Measurements from ENCODE around the gene HOOK2. TPM values are rescaled to one million over a fixed set of nuclear protein-coding genes. Genes with fewer than 3 reads are reported as not detected.

Gene HOOK2
- total RNA-seq, 4 donors from 2014 or later, result 128 to 145 (median 136) TPM

DNA sequence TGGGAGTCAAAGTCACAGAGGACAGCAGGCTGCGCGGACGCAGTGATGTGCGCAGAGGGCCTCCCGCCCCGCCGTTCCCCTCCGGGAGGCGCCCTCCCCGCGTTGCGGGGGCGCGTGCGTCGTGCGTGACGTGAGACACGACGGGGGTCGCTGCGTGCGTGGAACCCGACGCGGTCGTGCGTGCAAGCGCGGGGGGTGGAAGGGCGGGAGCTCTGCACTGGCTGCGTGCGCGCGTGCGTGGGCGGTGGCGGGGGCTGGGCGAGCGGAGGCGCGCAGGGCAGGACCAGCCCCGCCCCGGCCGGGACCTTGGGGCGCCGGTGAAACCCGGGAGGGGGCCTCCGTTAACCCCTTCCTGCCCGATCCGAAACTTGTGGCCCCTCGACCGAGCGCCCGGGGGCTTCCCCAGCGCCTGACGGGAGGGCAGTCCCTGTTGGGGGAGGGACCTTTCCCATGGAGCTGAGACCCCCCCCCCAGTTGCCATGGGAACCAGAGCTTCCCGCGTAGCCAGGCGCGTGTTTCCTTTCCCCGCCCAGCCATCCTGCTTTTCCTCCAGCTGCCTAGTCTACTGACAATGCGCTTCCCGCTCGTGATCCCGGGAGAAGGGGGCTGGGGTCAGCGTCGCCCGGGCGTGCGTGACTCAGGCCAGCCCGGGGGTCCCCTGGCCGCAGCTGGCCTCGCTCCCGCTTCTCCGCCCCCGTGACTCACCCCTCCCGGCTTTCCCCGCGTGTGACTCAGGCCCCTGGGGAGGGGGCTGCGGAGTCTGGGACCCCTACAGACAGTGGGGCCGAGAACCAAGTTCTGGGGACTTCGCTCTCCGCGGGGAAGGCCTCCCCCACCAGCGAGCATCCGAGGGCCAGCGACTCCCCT lies 7.3 kb upstream of the HOOK2 start:
- 0 to 4% methylated on average over 4 to 14 of the region's 88 CpGs for WGBS, 2 donors
- TF ChIP-seq, protein P1, sequence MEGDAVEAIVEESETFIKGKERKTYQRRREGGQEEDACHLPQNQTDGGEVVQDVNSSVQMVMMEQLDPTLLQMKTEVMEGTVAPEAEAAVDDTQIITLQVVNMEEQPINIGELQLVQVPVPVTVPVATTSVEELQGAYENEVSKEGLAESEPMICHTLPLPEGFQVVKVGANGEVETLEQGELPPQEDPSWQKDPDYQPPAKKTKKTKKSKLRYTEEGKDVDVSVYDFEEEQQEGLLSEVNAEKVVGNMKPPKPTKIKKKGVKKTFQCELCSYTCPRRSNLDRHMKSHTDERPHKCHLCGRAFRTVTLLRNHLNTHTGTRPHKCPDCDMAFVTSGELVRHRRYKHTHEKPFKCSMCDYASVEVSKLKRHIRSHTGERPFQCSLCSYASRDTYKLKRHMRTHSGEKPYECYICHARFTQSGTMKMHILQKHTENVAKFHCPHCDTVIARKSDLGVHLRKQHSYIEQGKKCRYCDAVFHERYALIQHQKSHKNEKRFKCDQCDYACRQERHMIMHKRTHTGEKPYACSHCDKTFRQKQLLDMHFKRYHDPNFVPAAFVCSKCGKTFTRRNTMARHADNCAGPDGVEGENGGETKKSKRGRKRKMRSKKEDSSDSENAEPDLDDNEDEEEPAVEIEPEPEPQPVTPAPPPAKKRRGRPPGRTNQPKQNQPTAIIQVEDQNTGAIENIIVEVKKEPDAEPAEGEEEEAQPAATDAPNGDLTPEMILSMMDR (IDR thresholded peaks at IDR 0.05), result peak in 2 of 6 experiments; percentile 0 to 13
- TF ChIP-seq POLR2A (IDR thresholded peaks at IDR 0.05), result peak; percentile 49 to 61
- peak; percentile 84 to 85 for DNase-seq
- H3K4me3 ChIP-seq (replicated peaks in 1 of 3), result peak overlapping the region in 2 of 3 donors; percentile 10 to 46
- peak overlapping the region; percentile 96 to 99 (median 96) for H3K27ac ChIP-seq
- no peaks in the 10 kb centered on the region for H3K36me3 ChIP-seq
- H3K27me3 ChIP-seq, result no peaks in the 10 kb centered on the region
- peaks cover 56 to 73% of the 10 kb centered on the region in 2 donors for H3K4me1 ChIP-seq
- H3K9me3 ChIP-seq, result no peaks in the 10 kb centered on the region
- intact Hi-C loops (cut with DNase I), result no loop called here

DNA sequence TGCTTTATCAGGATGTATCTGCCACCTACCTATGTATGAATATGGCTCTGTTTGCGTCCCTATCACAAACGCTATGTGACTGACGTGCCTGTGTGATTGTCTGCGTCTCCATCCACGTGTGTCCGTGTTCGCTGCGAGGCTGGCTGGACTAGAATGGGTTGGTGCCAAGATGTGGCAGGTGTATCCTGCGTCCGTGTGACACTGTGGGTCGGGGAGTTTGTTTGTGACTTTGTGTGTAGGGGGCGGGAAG lies 6.7 kb upstream of the HOOK2 start:
- TF ChIP-seq, protein P1 (IDR thresholded peaks at IDR 0.05), result peak in 1 of 6 experiments; percentile 1
- TF ChIP-seq POLR2A (IDR thresholded peaks at IDR 0.05), result no peak
- intact Hi-C loops (cut with DNase I), result no loop called here
- Histone ChIP-seq H3K27me3 (no peaks in the 10 kb centered on the region), H3K27ac (peak overlapping the region; percentile 96 to 99 (median 96)), H3K4me1 (peaks cover 51 to 71% of the 10 kb centered on the region in 2 donors), H3K36me3 (no peaks in the 10 kb centered on the region), H3K4me3 (replicated peaks in 1 of 3) (peak overlapping the region in 1 of 3 donors; percentile 46), H3K9me3 (no peaks in the 10 kb centered on the region)
- 3 to 8% methylated on average over 8 to 12 of the region's 12 CpGs for WGBS, 2 donors
- DNase-seq, result peak; percentile 74 to 79

DNA sequence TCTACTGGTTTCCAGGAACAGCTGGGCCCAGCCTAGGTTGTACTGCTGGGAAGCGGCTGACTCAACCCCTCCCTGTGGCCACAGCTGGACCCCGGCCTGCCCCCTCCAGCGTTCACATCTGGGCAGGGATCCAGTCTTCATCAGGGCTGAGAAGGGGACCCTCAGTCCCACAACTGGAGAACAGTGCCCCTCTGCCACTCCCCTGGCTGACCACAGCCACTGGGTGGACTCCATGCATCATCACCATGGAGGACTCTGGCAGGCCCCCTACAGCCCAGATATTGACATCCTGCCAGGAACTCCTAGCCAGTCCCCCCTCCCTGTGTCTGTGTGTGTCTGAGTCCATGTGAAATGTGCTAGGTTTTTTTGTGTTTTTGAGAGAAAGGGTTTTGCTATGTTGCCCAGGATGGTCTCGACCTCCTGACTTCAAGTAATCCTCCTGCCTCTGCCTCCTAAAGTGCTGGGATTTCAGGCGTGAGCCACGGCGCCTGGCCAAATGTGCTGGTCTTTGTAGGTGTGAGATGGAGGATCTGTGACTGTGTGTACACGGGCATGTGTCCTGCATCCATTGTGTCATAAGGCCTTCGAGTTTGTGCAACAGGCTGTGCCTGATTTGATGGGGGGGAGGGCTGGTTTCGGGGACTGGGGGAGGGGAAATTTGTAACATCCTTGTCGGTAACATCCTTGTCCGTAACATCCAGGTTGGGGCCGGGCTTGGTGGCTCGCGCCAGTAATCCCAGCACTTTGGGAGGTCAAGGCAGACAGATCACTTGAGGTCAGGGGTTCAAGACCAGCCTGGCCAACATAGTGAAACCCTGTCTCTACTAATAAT lies 4.0 kb upstream of the HOOK2 start:
- Histone ChIP-seq H3K36me3 (no peaks in the 10 kb centered on the region), H3K27me3 (no peaks in the 10 kb centered on the region), H3K4me3 (replicated peaks in 1 of 3) (peak overlapping the region in 1 of 3 donors; percentile 69), H3K4me1 (peaks cover 39 to 50% of the 10 kb centered on the region in 2 donors), H3K9me3 (no peaks in the 10 kb centered on the region), H3K27ac (peak overlapping the region; percentile 92 to 98 (median 98))
- peak in 1 of 2 donors; percentile 30 for DNase-seq
- 63 to 72% methylated on average over 12 to 15 of the region's 15 CpGs for WGBS, 2 donors
- intact Hi-C loops (cut with DNase I), result no loop called here
- no peak for TF ChIP-seq POLR2A (IDR thresholded peaks at IDR 0.05)
- TF ChIP-seq, protein P1 (IDR thresholded peaks at IDR 0.05), result no peak

DNA sequence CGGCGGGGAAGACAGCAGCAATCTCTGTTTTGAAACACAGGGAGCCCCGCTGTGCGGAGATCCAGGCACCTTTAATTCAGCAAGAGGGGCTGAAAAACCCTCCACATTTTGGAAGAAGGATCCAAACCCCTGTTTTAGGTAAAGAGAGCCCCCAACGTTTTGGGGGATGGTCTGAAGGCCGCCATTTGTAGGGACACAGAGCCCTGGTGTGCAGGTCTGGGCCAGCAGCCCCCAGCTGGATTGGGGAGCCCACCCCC lies 3.5 kb upstream of the HOOK2 start:
- H3K9me3 ChIP-seq, result no peaks in the 10 kb centered on the region
- no peak for DNase-seq
- TF ChIP-seq POLR2A (IDR thresholded peaks at IDR 0.05), result no peak
- TF ChIP-seq, protein P1 (IDR thresholded peaks at IDR 0.05), result no peak
- intact Hi-C loops (cut with DNase I), result no loop called here
- 51 to 60% methylated on average over 6 of the region's 6 CpGs for WGBS, 2 donors
- no peaks in the 10 kb centered on the region for H3K36me3 ChIP-seq
- H3K27me3 ChIP-seq, result no peaks in the 10 kb centered on the region
- H3K4me3 ChIP-seq (replicated peaks in 1 of 3), result peak overlapping the region in 1 of 3 donors; percentile 69
- H3K4me1 ChIP-seq, result peaks cover 34 to 47% of the 10 kb centered on the region in 2 donors
- peak overlapping the region; percentile 92 to 98 (median 98) for H3K27ac ChIP-seq
